ENCODE data around the gene RMI1. TPM values are rescaled to one million over a fixed set of nuclear protein-coding genes. Genes with fewer than 3 reads are reported as not detected.

Gene RMI1
- total RNA-seq, 1 donor = 6.2 TPM

GRCh38 chr9:83975300-83975699 is 5.3 kb upstream of the RMI1 start:
- Histone ChIP-seq H3K4me2 (ENCODE audit: insufficient read depth, low read length) (no peak overlapping the region), H3K27ac (ENCODE audit: low read depth, low read length) (no peak overlapping the region), H4K20me1 (ENCODE audit: insufficient read depth, low read length) (peaks cover 72% of the 10 kb centered on the region), H3K4me1 (ENCODE audit: insufficient read depth, low read length) (peaks cover 17% of the 10 kb centered on the region), H3K79me2 (ENCODE audit: insufficient read depth, low read length) (peaks cover 83% of the 10 kb centered on the region), H3K9me3 (ENCODE audit: low read depth, low read length) (no peaks in the 10 kb centered on the region), H2AFZ (ENCODE audit: low read length) (no peak overlapping the region), H3K27me3 (ENCODE audit: insufficient read depth, low read length) (no peaks in the 10 kb centered on the region), H3K4me3 (ENCODE audit: insufficient read depth, low read length) (no peak overlapping the region), H3K36me3 (ENCODE audit: insufficient read depth, low read length) (peaks cover 77% of the 10 kb centered on the region)
- no peak for TF ChIP-seq CTCF (IDR thresholded peaks at IDR 0.05; ENCODE audit: extremely low read depth, low read depth, low read length)
- DNase-seq (ENCODE audit: insufficient read length, low spot score, missing footprints) = peak; percentile 19

GRCh38 chr9:83976372-83976771 is 4.2 kb upstream of the RMI1 start:
- peaks cover 17% of the 10 kb centered on the region for H3K4me1 ChIP-seq (ENCODE audit: insufficient read depth, low read length)
- H3K79me2 ChIP-seq (ENCODE audit: insufficient read depth, low read length) = peaks cover 91% of the 10 kb centered on the region
- H3K27me3 ChIP-seq (ENCODE audit: insufficient read depth, low read length) = no peaks in the 10 kb centered on the region
- no peak for TF ChIP-seq CTCF (IDR thresholded peaks at IDR 0.05; ENCODE audit: extremely low read depth, low read depth, low read length)
- DNase-seq (ENCODE audit: insufficient read length, low spot score, missing footprints) = no peak
- H3K27ac ChIP-seq (ENCODE audit: low read depth, low read length) = no peak overlapping the region
- peak overlapping the region; percentile 27 for H3K4me2 ChIP-seq (ENCODE audit: insufficient read depth, low read length)
- H3K9me3 ChIP-seq (ENCODE audit: low read depth, low read length) = no peaks in the 10 kb centered on the region
- peaks cover 66% of the 10 kb centered on the region for H3K36me3 ChIP-seq (ENCODE audit: insufficient read depth, low read length)
- H2AFZ ChIP-seq (ENCODE audit: low read length) = no peak overlapping the region
- peaks cover 70% of the 10 kb centered on the region for H4K20me1 ChIP-seq (ENCODE audit: insufficient read depth, low read length)
- H3K4me3 ChIP-seq (ENCODE audit: insufficient read depth, low read length) = no peak overlapping the region

GRCh38 chr9:83977196-83977595 is 3.4 kb upstream of the RMI1 start:
- Histone ChIP-seq H3K27ac (ENCODE audit: low read depth, low read length) (peak overlapping the region; percentile 4), H3K4me1 (ENCODE audit: insufficient read depth, low read length) (peaks cover 22% of the 10 kb centered on the region), H3K27me3 (ENCODE audit: insufficient read depth, low read length) (no peaks in the 10 kb centered on the region), H3K36me3 (ENCODE audit: insufficient read depth, low read length) (peaks cover 58% of the 10 kb centered on the region), H3K9me3 (ENCODE audit: low read depth, low read length) (no peaks in the 10 kb centered on the region), H3K4me3 (ENCODE audit: insufficient read depth, low read length) (peak overlapping the region; percentile 95), H4K20me1 (ENCODE audit: insufficient read depth, low read length) (peaks cover 66% of the 10 kb centered on the region), H2AFZ (ENCODE audit: low read length) (no peak overlapping the region), H3K4me2 (ENCODE audit: insufficient read depth, low read length) (peak overlapping the region; percentile 89), H3K79me2 (ENCODE audit: insufficient read depth, low read length) (peaks cover 92% of the 10 kb centered on the region)
- TF ChIP-seq CTCF (IDR thresholded peaks at IDR 0.05; ENCODE audit: extremely low read depth, low read depth, low read length) = no peak
- no peak for DNase-seq (ENCODE audit: insufficient read length, low spot score, missing footprints)

GRCh38 chr9:83978992-83979811 is 1.4 kb upstream of the RMI1 start:
- Histone ChIP-seq H4K20me1 (ENCODE audit: insufficient read depth, low read length) (peaks cover 51% of the 10 kb centered on the region), H3K36me3 (ENCODE audit: insufficient read depth, low read length) (peaks cover 38% of the 10 kb centered on the region), H3K9me3 (ENCODE audit: low read depth, low read length) (no peaks in the 10 kb centered on the region), H2AFZ (ENCODE audit: low read length) (peak overlapping the region; percentile 79), H3K4me2 (ENCODE audit: insufficient read depth, low read length) (peak overlapping the region; percentile 89), H3K27ac (ENCODE audit: low read depth, low read length) (peak overlapping the region; percentile 99), H3K27me3 (ENCODE audit: insufficient read depth, low read length) (no peaks in the 10 kb centered on the region), H3K79me2 (ENCODE audit: insufficient read depth, low read length) (peaks cover 96% of the 10 kb centered on the region), H3K4me3 (ENCODE audit: insufficient read depth, low read length) (peak overlapping the region; percentile 95), H3K4me1 (ENCODE audit: insufficient read depth, low read length) (peaks cover 22% of the 10 kb centered on the region)
- no peak for TF ChIP-seq CTCF (IDR thresholded peaks at IDR 0.05; ENCODE audit: extremely low read depth, low read depth, low read length)
- peak; percentile 88 for DNase-seq (ENCODE audit: insufficient read length, low spot score, missing footprints)
